Measurements from ENCODE around the gene DCTN1.

DCTN1 gene

GRCh38 chr2:74327627-74328026, 52.5 kb downstream of the DCTN1 start:
- Mint-ChIP-seq H3K4me1 (no peaks in the 10 kb centered on the region), H3K4me3 (no peak overlapping the region), H3K9me3 (no peaks in the 10 kb centered on the region), H3K36me3 (peaks cover 5% of the 10 kb centered on the region), H3K27me3 (no peaks in the 10 kb centered on the region), H3K27ac (no peak overlapping the region)

GRCh38 chr2:74327199-74327598, 52.9 kb downstream of the DCTN1 start:
- Mint-ChIP-seq H3K36me3 (peaks cover 1% of the 10 kb centered on the region), H3K27ac (no peak overlapping the region), H3K27me3 (no peaks in the 10 kb centered on the region), H3K9me3 (no peaks in the 10 kb centered on the region), H3K4me3 (no peak overlapping the region), H3K4me1 (no peaks in the 10 kb centered on the region)

- Mint-ChIP-seq H3K9me3 (no peaks in the 10 kb centered on the region), H3K4me3 (no peak overlapping the region), H3K36me3 (peaks cover 1% of the 10 kb centered on the region), H3K27ac (no peak overlapping the region), H3K27me3 (no peaks in the 10 kb centered on the region), H3K4me1 (no peaks in the 10 kb centered on the region)
These were observed 54.3 kb downstream of the DCTN1 start for GRCh38 chr2:74325815-74326214.

- Mint-ChIP-seq H3K9me3 (no peaks in the 10 kb centered on the region), H3K27me3 (no peaks in the 10 kb centered on the region), H3K27ac (no peak overlapping the region), H3K36me3 (peaks cover 10% of the 10 kb centered on the region), H3K4me3 (no peak overlapping the region), H3K4me1 (no peaks in the 10 kb centered on the region)
These were observed 58.4 kb downstream of the DCTN1 start for GRCh38 chr2:74321737-74322136.

- no peaks in the 10 kb centered on the region for H3K9me3 Mint-ChIP-seq
- peaks cover 17% of the 10 kb centered on the region for H3K36me3 Mint-ChIP-seq
- no peaks in the 10 kb centered on the region for H3K4me1 Mint-ChIP-seq
- no peak overlapping the region for H3K27ac Mint-ChIP-seq
- no peaks in the 10 kb centered on the region for H3K27me3 Mint-ChIP-seq
- H3K4me3 Mint-ChIP-seq: no peak overlapping the region
These were observed 62.4 kb downstream of the DCTN1 start for GRCh38 chr2:74317701-74318100.

GRCh38 chr2:74316627-74317295, 63.4 kb downstream of the DCTN1 start:
- no peaks in the 10 kb centered on the region for H3K9me3 Mint-ChIP-seq
- no peak overlapping the region for H3K27ac Mint-ChIP-seq
- H3K27me3 Mint-ChIP-seq: no peaks in the 10 kb centered on the region
- H3K4me1 Mint-ChIP-seq: no peaks in the 10 kb centered on the region
- no peak overlapping the region for H3K4me3 Mint-ChIP-seq
- peaks cover 19% of the 10 kb centered on the region for H3K36me3 Mint-ChIP-seq

GRCh38 chr2:74314107-74314506, 66.0 kb downstream of the DCTN1 start:
- Mint-ChIP-seq H3K4me1 (no peaks in the 10 kb centered on the region), H3K36me3 (peaks cover 22% of the 10 kb centered on the region), H3K27ac (no peak overlapping the region), H3K27me3 (no peaks in the 10 kb centered on the region), H3K4me3 (no peak overlapping the region), H3K9me3 (no peaks in the 10 kb centered on the region)

GRCh38 chr2:74313497-74313896, 66.6 kb downstream of the DCTN1 start:
- Mint-ChIP-seq H3K36me3 (peaks cover 23% of the 10 kb centered on the region), H3K9me3 (no peaks in the 10 kb centered on the region), H3K4me1 (no peaks in the 10 kb centered on the region), H3K27ac (no peak overlapping the region), H3K27me3 (no peaks in the 10 kb centered on the region), H3K4me3 (no peak overlapping the region)

- Mint-ChIP-seq H3K27ac (no peak overlapping the region), H3K4me1 (no peaks in the 10 kb centered on the region), H3K9me3 (no peaks in the 10 kb centered on the region), H3K4me3 (no peak overlapping the region), H3K36me3 (peaks cover 23% of the 10 kb centered on the region), H3K27me3 (no peaks in the 10 kb centered on the region)
These were observed 67.2 kb downstream of the DCTN1 start for GRCh38 chr2:74312913-74313312.

Measured in activated naive CD4-positive, alpha-beta T cell treated with anti-CD3 and anti-CD28 coated beads, Interleukin-2, amount 50 U/mL, for 24 hours (primary cell).